ENCODE data around the gene USP15. TPM values are rescaled to one million over a fixed set of nuclear protein-coding genes. Genes with fewer than 3 reads are reported as not detected.

USP15 gene
- polyA plus RNA-seq, 1 donor (not counting 4 experiments of a cell fraction or from before 2014, with no cell fraction given) = 66.5 TPM

DNA sequence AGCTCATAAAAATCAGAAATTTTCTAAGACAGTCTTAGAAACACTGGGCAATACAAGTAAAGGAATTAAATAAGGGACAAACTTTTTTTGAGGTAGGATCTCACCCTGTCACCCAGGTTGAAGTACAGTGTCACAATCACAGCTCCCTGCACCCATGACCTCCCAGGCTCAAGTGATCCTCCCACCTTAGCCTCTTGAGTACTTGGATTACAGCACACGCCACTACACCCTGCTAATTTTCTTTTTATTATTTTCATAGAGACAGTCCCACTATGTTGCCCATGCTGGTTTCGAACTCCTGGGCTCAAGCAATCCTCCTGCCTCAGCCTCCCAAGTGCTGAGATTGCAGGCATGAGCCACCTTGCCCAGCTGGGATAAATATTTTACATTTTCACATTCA lies 90.3 kb downstream of the USP15 start:
- H2AFZ ChIP-seq (ENCODE audit: control insufficient read depth, low read length) = no peak overlapping the region
- no peaks in the 10 kb centered on the region for H3K79me2 ChIP-seq (ENCODE audit: control insufficient read depth, insufficient read depth, low read length)
- H3K4me3 ChIP-seq (ENCODE audit: control insufficient read depth in 2 of 3, extremely low read depth in 1 of 3, insufficient read depth in 2 of 3, low read depth in 1 of 3, low read length in 3 of 3) = no peak overlapping the region
- no peaks in the 10 kb centered on the region for H3K4me1 ChIP-seq (ENCODE audit: control insufficient read depth, extremely low read depth, insufficient read depth, low read length)
- FAIRE-seq = no peak
- no peak overlapping the region for H3K9ac ChIP-seq (ENCODE audit: control insufficient read depth, extremely low read depth, insufficient read depth, low read length)
- no peaks in the 10 kb centered on the region for H3K9me1 ChIP-seq (ENCODE audit: control insufficient read depth, extremely low read depth, insufficient read depth, low read length)
- H3K27me3 ChIP-seq (ENCODE audit: control insufficient read depth, extremely low read depth, insufficient read depth, low read length) = no peaks in the 10 kb centered on the region
- no peak overlapping the region for H3K27ac ChIP-seq (ENCODE audit: control insufficient read depth, insufficient read depth, low read length)
- dilution Hi-C loops (cut with MboI; ENCODE audit: extremely low pct_ligation_motif_present, low sequenced_read_pairs) = no loop called here
- H4K20me1 ChIP-seq (ENCODE audit: control insufficient read depth, extremely low read depth, insufficient read depth, low read length) = no peaks in the 10 kb centered on the region
- peaks cover 0 to 3% of the 10 kb centered on the region in 2 experiments for H3K36me3 ChIP-seq (ENCODE audit: control insufficient read depth in 2 of 2, extremely low read depth in 1 of 2, insufficient read depth in 2 of 2, low read length in 2 of 2)
- no peak overlapping the region for H3K4me2 ChIP-seq (ENCODE audit: control insufficient read depth, extremely low read depth, insufficient read depth, low read depth, low read length)
- TF ChIP-seq EZH2 (IDR thresholded peaks at IDR 0.05; ENCODE audit: low read length) = no peak
- TF ChIP-seq, protein P1, sequence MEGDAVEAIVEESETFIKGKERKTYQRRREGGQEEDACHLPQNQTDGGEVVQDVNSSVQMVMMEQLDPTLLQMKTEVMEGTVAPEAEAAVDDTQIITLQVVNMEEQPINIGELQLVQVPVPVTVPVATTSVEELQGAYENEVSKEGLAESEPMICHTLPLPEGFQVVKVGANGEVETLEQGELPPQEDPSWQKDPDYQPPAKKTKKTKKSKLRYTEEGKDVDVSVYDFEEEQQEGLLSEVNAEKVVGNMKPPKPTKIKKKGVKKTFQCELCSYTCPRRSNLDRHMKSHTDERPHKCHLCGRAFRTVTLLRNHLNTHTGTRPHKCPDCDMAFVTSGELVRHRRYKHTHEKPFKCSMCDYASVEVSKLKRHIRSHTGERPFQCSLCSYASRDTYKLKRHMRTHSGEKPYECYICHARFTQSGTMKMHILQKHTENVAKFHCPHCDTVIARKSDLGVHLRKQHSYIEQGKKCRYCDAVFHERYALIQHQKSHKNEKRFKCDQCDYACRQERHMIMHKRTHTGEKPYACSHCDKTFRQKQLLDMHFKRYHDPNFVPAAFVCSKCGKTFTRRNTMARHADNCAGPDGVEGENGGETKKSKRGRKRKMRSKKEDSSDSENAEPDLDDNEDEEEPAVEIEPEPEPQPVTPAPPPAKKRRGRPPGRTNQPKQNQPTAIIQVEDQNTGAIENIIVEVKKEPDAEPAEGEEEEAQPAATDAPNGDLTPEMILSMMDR (optimal IDR thresholded peaks at IDR 0.05 in 1 of 3, IDR thresholded peaks at IDR 0.05 in 1 of 3, conservative IDR thresholded peaks at IDR 0.05 in 1 of 3; ENCODE audit: extremely low read depth in 1 of 3, insufficient read depth in 2 of 3, low read length in 3 of 3) = no peak
- DNase-seq (ENCODE audit: low read depth, low spot score) = no peak
- no peaks in the 10 kb centered on the region for H3K9me3 ChIP-seq (ENCODE audit: control insufficient read depth, low read depth, low read length)

DNA sequence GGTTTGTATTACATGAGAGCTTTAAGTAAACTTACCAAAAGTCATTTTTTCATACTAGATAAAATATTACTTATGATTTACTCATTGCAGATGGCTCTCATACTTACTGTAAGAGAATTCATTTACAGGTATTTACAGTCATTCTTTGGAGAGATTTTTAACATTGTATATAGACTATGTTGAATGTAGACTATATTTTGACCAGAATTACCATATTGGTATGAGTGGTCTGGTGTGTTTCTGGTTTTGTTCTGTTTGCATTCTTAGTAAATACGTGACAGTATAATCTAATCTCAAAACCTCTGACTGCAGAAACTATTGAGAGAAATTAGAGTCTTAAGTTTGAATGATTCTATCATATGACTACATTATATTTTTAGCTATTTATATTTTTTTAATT lies 91.1 kb downstream of the USP15 start:
- dilution Hi-C loops (cut with MboI; ENCODE audit: extremely low pct_ligation_motif_present, low sequenced_read_pairs) = no loop called here

More for the DNA sequence above, 91.1 kb downstream of the USP15 start:
- H3K36me3 ChIP-seq (ENCODE audit: control insufficient read depth in 2 of 2, extremely low read depth in 1 of 2, insufficient read depth in 2 of 2, low read length in 2 of 2) = peaks cover 0 to 3% of the 10 kb centered on the region in 2 experiments
- no peak overlapping the region for H2AFZ ChIP-seq (ENCODE audit: control insufficient read depth, low read length)
- H3K9ac ChIP-seq (ENCODE audit: control insufficient read depth, extremely low read depth, insufficient read depth, low read length) = no peak overlapping the region
- no peaks in the 10 kb centered on the region for H3K4me1 ChIP-seq (ENCODE audit: control insufficient read depth, extremely low read depth, insufficient read depth, low read length)
- H3K27me3 ChIP-seq (ENCODE audit: control insufficient read depth, extremely low read depth, insufficient read depth, low read length) = no peaks in the 10 kb centered on the region
- no peaks in the 10 kb centered on the region for H3K9me3 ChIP-seq (ENCODE audit: control insufficient read depth, low read depth, low read length)
- H3K27ac ChIP-seq (ENCODE audit: control insufficient read depth, insufficient read depth, low read length) = no peak overlapping the region
- no peak overlapping the region for H3K4me3 ChIP-seq (ENCODE audit: control insufficient read depth in 2 of 3, extremely low read depth in 1 of 3, insufficient read depth in 2 of 3, low read depth in 1 of 3, low read length in 3 of 3)
- no peaks in the 10 kb centered on the region for H4K20me1 ChIP-seq (ENCODE audit: control insufficient read depth, extremely low read depth, insufficient read depth, low read length)
- no peaks in the 10 kb centered on the region for H3K79me2 ChIP-seq (ENCODE audit: control insufficient read depth, insufficient read depth, low read length)
- FAIRE-seq = no peak
- H3K9me1 ChIP-seq (ENCODE audit: control insufficient read depth, extremely low read depth, insufficient read depth, low read length) = no peaks in the 10 kb centered on the region
- H3K4me2 ChIP-seq (ENCODE audit: control insufficient read depth, extremely low read depth, insufficient read depth, low read depth, low read length) = no peak overlapping the region
- TF ChIP-seq, protein P1 (optimal IDR thresholded peaks at IDR 0.05 in 1 of 3, IDR thresholded peaks at IDR 0.05 in 1 of 3, conservative IDR thresholded peaks at IDR 0.05 in 1 of 3; ENCODE audit: extremely low read depth in 1 of 3, insufficient read depth in 2 of 3, low read length in 3 of 3) = no peak
- TF ChIP-seq EZH2 (IDR thresholded peaks at IDR 0.05; ENCODE audit: low read length) = no peak
- DNase-seq (ENCODE audit: low read depth, low spot score) = no peak
